ENCODE measurements around the gene LHPP. TPM values are rescaled to one million over a fixed set of nuclear protein-coding genes. Genes with fewer than 3 reads are reported as not detected.

LHPP gene
- total RNA-seq, 1 donor from 2014 or later = 22.9 TPM

DNA sequence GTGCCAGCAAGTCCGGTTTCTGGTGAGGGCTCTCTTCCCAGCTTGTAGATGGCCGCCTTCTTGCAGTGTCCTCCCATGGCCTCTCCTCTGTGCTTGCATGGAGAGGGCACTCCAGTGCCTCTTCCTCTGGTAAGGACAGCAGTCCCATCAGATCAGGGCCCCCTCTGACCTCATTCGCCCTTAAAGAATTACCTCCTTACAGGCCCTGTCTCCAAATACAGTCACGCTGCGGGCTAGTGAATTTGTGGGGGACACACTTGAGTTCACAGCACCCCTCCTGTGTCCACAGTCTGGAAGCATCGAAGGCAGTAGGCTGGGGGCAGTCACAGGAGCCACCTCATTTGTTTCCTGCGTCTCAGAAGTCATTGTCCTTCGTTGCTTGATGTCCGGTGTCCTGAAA lies 54.6 kb downstream of the LHPP start:
- DNase-seq (no peak), ATAC-seq (ENCODE audit: low read depth) (no peak)
- POLR2A ChIA-PET = no interaction called here
- no peak overlapping the region for H3K4me3 Mint-ChIP-seq
- intact Hi-C loops (cut with micrococcal nuclease) = no loop called here
- CTCF ChIA-PET = no interaction called here
- no peak overlapping the region for H3K27ac Mint-ChIP-seq
- no peaks in the 10 kb centered on the region for H3K27me3 Mint-ChIP-seq
- peaks cover 8% of the 10 kb centered on the region for H3K36me3 Mint-ChIP-seq (ENCODE audit: low read depth)
- TF ChIP-seq, protein P1, sequence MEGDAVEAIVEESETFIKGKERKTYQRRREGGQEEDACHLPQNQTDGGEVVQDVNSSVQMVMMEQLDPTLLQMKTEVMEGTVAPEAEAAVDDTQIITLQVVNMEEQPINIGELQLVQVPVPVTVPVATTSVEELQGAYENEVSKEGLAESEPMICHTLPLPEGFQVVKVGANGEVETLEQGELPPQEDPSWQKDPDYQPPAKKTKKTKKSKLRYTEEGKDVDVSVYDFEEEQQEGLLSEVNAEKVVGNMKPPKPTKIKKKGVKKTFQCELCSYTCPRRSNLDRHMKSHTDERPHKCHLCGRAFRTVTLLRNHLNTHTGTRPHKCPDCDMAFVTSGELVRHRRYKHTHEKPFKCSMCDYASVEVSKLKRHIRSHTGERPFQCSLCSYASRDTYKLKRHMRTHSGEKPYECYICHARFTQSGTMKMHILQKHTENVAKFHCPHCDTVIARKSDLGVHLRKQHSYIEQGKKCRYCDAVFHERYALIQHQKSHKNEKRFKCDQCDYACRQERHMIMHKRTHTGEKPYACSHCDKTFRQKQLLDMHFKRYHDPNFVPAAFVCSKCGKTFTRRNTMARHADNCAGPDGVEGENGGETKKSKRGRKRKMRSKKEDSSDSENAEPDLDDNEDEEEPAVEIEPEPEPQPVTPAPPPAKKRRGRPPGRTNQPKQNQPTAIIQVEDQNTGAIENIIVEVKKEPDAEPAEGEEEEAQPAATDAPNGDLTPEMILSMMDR (IDR thresholded peaks at IDR 0.05) = no peak
- H3K4me1 Mint-ChIP-seq = no peaks in the 10 kb centered on the region
- H3K9me3 Mint-ChIP-seq = no peaks in the 10 kb centered on the region

DNA sequence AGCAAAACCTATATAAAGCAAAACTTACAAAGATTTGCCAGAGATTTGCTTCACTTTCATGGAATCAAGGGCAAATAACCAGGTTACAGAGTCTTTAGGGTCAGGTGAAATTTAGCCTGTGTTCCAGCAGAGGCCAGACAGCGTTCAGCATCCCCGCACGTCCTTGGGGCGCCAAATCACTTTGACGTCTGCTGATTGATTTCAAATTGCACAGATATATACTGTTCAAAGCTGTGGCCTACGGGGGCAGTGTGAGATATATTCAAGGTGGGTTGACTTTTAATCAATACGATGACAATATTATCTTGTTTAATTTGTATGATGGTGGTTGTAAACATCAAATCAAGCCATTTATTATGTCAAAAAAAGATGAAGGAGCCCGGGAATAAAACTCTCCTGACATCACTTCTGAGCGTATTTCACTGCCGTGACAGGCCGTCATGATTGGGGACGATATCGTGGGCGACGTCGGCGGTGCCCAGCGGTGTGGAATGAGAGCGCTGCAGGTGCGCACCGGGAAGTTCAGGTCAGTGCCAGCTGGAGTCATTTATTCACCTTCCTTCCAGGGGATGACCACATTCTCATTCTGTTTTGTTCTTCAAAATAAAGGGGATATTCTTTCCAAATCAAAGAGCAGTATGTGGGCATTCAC lies 55.2 kb downstream of the LHPP start:
- Mint-ChIP-seq H3K27ac (no peak overlapping the region), H3K4me1 (no peaks in the 10 kb centered on the region), H3K9me3 (no peaks in the 10 kb centered on the region), H3K36me3 (ENCODE audit: low read depth) (peaks cover 7% of the 10 kb centered on the region), H3K4me3 (no peak overlapping the region), H3K27me3 (no peaks in the 10 kb centered on the region)
- DNase-seq (no peak), ATAC-seq (ENCODE audit: low read depth) (no peak)
- ChIA-PET POLR2A (no interaction called here), CTCF (no interaction called here)
- intact Hi-C loops (cut with micrococcal nuclease) = no loop called here
- TF ChIP-seq, protein P1 (IDR thresholded peaks at IDR 0.05) = no peak

DNA sequence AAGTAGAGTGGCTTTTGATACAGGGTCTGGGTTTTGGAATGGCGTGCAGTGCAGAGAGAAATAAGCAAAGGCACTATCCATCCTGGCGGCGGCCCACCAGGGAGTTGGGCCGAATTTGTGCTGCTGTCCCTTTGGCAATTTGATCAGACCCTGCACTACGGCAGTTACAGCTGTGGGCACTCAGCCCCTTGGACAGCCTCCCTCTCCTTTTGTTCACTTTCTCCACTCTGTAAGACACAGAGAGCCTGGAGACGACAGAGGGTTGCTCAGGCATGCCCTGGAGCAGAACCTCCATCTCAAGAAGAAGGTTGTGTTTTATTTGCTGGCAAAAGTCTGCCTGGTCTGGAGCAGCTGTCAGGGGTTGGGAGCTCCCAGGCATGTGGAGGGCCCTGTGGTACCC lies 55.8 kb downstream of the LHPP start:
- ATAC-seq (ENCODE audit: low read depth) (no peak), DNase-seq (no peak)
- H3K4me3 Mint-ChIP-seq = no peak overlapping the region
- ChIA-PET CTCF (no interaction called here), POLR2A (no interaction called here)
- H3K27ac Mint-ChIP-seq = no peak overlapping the region
- intact Hi-C loops (cut with micrococcal nuclease) = no loop called here
- H3K9me3 Mint-ChIP-seq = no peaks in the 10 kb centered on the region
- peaks cover 7% of the 10 kb centered on the region for H3K36me3 Mint-ChIP-seq (ENCODE audit: low read depth)
- no peaks in the 10 kb centered on the region for H3K27me3 Mint-ChIP-seq
- TF ChIP-seq, protein P1 (IDR thresholded peaks at IDR 0.05) = no peak
- no peaks in the 10 kb centered on the region for H3K4me1 Mint-ChIP-seq

DNA sequence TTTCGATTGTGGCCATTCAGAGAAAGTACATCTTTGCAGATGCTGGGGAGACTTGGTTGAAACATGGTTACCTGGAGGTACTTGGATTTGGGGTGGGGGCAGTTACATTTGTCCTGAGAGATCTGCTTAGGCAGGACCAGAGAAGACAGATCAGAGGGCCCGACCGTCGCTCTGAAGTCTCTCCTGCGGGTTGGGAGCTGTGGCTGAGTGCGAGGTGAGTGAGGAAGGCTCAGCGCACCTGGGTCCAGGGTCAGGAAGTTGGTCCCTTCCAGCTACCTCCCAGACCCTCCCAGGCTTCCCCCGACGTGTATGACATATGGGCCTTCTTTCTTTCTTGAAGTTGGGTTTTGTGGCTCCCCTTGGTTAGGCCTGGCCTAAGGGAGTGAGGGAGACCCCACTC lies 56.3 kb downstream of the LHPP start:
- no peak overlapping the region for H3K4me3 Mint-ChIP-seq
- TF ChIP-seq, protein P1 (IDR thresholded peaks at IDR 0.05) = no peak
- peaks cover 7% of the 10 kb centered on the region for H3K36me3 Mint-ChIP-seq (ENCODE audit: low read depth)
- intact Hi-C loops (cut with micrococcal nuclease) = no loop called here
- DNase-seq = no peak
- ATAC-seq (ENCODE audit: low read depth) = no peak
- CTCF ChIA-PET = no interaction called here
- H3K4me1 Mint-ChIP-seq = peaks cover 4% of the 10 kb centered on the region
- POLR2A ChIA-PET = no interaction called here
- no peak overlapping the region for H3K27ac Mint-ChIP-seq
- H3K9me3 Mint-ChIP-seq = no peaks in the 10 kb centered on the region
- no peaks in the 10 kb centered on the region for H3K27me3 Mint-ChIP-seq

DNA sequence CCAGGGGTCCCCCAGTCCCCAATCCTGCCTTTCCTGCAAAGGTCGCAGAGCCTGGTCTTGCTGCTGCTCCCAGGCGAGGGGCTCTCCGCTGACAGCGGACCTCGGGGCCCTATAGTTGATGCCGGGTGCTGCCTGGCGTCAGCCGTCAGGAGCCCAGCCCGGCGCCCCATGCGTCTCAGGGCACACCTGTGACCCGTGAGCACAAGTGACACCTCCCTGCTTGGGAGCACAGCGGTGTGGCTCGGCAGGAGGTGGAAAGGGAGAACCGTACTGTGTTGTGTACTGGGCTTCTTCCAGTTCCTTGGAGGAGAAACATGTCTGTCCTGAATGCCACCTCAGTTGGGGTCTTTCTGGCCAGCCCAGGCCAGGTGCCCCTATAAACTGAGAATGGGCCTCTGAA lies 56.7 kb downstream of the LHPP start:
- peaks cover 7% of the 10 kb centered on the region for H3K36me3 Mint-ChIP-seq (ENCODE audit: low read depth)
- H3K9me3 Mint-ChIP-seq = no peaks in the 10 kb centered on the region
- peaks cover 8% of the 10 kb centered on the region for H3K4me1 Mint-ChIP-seq
- intact Hi-C loops (cut with micrococcal nuclease) = no loop called here
- no peaks in the 10 kb centered on the region for H3K27me3 Mint-ChIP-seq
- CTCF ChIA-PET = no interaction called here
- H3K4me3 Mint-ChIP-seq = no peak overlapping the region
- TF ChIP-seq, protein P1 (IDR thresholded peaks at IDR 0.05) = no peak
- POLR2A ChIA-PET = no interaction called here
- DNase-seq (no peak), ATAC-seq (ENCODE audit: low read depth) (no peak)
- no peak overlapping the region for H3K27ac Mint-ChIP-seq

Measured in activated B cell treated with CpG ODN at 0.5 μM for 24 hours (primary cell).